Activated naive CD8-positive, alpha-beta T cell treated with anti-CD3 and anti-CD28 coated beads for 36 hours (primary cell): ENCODE measurements around the gene B4GALNT3. TPM values are rescaled to one million over a fixed set of nuclear protein-coding genes. Genes with fewer than 3 reads are reported as not detected.
A peak's percentile ranks its signal among the peaks of the same experiment; 100 is the strongest.
"Not testable (repeated sequence)": the region's sequence is repeated elsewhere in the genome, so short reads cannot be mapped to it uniquely, and the experiment has no call there.

Experiments
- DNase-seq: peaks from one replicate; pipeline ENCODE4 v3.0.0; 2021
- H3K27ac Mint-ChIP-seq: one replicate; pipeline ENCODE4 v1.8.0; 2022; ENCODE audit warnings: mild to moderate bottlenecking, moderate library complexity, mixed read lengths
- H3K27me3 Mint-ChIP-seq: one replicate; pipeline ENCODE4 v1.8.0; 2022; ENCODE audit warnings: mild to moderate bottlenecking, mixed read lengths
- H3K36me3 Mint-ChIP-seq: one replicate; pipeline ENCODE4 v1.8.0; 2021; ENCODE audit warnings: mild to moderate bottlenecking, mixed read lengths
- H3K4me1 Mint-ChIP-seq: one replicate; pipeline ENCODE4 v1.8.0; 2021; ENCODE audit warnings: mixed read lengths
- H3K4me3 Mint-ChIP-seq: one replicate; pipeline ENCODE4 v1.8.0; 2022; ENCODE audit warnings: mild to moderate bottlenecking, moderate library complexity, mixed read lengths
- H3K9me3 Mint-ChIP-seq: one replicate; pipeline ENCODE4 v1.8.0; 2022; ENCODE audit warnings: mixed read lengths
- total RNA-seq, 2 experiments: library from RNA; stranded (reverse); gene quantifications; one replicate each; pipeline ENCODE4 v1.2.3, GENCODE V29; 2021

Gene B4GALNT3
- 1 to 10 TPM in 1 of 2 experiments, under 1 TPM in 1; 0.66 to 1.1 TPM for total RNA-seq

DNA sequence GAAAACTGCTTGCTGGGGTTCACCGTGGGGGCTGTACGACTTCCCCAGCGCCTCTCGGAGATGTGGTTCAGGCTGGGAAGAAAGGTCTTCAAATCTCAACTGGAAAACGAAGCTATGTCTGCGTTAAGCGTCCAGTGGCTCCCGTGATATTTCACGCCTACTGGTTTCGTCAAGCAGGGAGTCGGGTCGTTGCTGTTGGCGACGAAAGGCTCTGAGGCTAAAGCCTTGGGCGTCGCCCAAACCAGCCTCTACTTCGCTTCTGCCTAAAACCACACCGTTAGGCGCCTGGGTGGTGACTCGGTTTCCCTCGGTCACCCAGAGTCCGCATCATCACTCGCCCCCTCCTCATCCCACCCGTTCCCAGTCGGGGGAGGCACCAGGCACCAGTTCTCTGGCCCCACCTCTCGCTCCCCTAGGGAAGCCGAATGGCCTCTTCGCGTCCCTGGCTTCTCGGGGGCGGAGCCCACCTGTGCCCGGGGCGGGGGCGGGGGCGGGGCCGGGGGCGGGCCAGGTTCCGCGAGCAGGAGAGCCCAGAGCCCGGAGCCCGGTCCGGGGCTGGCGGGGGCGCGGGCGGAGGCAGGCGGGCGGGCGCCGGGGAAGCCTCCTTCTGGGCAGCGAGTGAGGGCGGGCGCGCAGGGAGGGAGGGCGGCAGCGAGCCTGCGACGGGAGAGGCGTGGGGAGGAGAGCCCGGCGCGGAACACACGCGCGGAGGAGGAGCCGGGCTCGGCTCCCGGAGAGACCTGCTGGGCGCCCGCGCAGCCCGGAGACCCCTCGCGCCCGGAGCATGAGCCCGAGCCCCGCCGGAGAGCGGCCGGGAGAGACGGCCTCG is at the start of gene B4GALNT3:
Gene B4GALNT3 (plus strand): TSS at position 510 of the 829 bp plus-strand sequence. CDS start 438 bp downstream, outside the sequence.
- peak within 1 kb of the TSS; percentile 78 for H3K4me3 Mint-ChIP-seq
- DNase-seq, result peak; percentile 48
- H3K36me3 Mint-ChIP-seq, result no peaks in the 10 kb centered on the region
- H3K27ac Mint-ChIP-seq, result no peak within 1 kb of the TSS
- peaks cover 52% of the 10 kb centered on the region for H3K27me3 Mint-ChIP-seq
- no peaks in the 10 kb centered on the region for H3K9me3 Mint-ChIP-seq
- peaks cover 7% of the 10 kb centered on the region for H3K4me1 Mint-ChIP-seq

DNA sequence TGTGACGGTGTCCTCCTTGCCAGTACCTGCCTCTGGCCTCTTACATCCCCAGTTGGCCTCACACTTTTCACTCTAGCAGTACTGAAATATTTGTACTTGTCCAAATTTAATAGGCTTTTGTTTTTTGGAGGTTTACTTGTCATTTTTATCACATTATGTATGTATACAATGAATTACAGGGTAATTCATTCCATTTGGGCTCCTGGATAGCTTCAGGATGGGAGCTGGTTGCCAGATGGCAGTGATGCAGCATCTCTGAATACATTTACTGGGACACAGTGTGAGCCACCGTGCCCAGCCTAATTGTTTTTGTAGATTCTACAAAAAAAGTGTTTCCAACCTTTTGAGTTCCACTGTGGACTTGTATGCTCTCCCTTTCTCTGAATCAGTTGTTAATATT is 44.9 kb upstream of the B4GALNT3 start:
- Mint-ChIP-seq H3K36me3 (peaks cover 22% of the 10 kb centered on the region), H3K27me3 (no peaks in the 10 kb centered on the region)
- DNase-seq, result no peak

DNA sequence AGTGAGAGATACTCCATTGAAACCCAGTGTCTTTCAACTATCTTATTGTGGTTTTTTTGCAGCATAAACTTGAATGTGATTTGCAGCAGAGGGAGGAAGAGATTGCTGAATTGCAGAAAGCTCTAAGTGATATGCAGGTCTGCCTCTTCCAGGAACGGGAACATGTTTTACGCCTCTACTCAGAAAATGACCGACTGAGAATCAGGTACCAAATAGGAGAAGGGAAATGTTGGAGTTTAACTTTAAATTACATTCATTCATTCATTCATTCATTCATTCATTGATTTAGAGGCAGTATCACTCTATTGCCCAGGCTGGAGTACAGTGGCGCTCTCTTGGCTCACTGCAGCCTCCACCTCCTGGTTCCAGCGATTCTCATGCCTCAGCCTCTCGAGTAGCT is 41.3 kb upstream of the B4GALNT3 start:
- Mint-ChIP-seq H3K4me3 (no peak overlapping the region), H3K36me3 (peaks cover 19% of the 10 kb centered on the region), H3K27ac (no peak overlapping the region)

More for the DNA sequence above, 44.9 kb upstream of the B4GALNT3 start:
- H3K9me3 Mint-ChIP-seq, result no peaks in the 10 kb centered on the region
- H3K4me1 Mint-ChIP-seq, result no peaks in the 10 kb centered on the region
- no peak overlapping the region for H3K27ac Mint-ChIP-seq
- H3K4me3 Mint-ChIP-seq, result no peak overlapping the region

DNA sequence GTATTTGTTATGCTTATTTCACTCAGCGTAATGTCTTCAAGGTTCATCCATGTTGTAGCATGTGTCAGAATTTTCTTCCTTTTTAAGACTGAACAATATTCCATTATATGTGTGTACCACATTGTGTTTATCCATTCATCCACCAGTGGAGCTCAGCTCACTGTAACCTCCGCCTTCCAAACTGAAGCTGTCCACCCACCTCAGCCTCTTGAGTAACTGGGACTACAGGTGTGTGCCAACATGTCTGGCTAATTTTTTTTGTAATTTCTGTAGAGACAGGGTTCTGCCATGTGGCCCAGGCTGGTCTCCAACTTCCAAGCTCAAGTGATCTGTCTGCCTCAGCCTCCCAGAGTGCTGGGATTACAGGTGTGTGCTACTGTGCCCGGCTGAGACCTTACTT is 37.2 kb upstream of the B4GALNT3 start:
- DNase-seq, result no peak
- Mint-ChIP-seq H3K27ac (no peak overlapping the region), H3K9me3 (no peaks in the 10 kb centered on the region), H3K4me3 (no peak overlapping the region), H3K4me1 (no peaks in the 10 kb centered on the region), H3K27me3 (no peaks in the 10 kb centered on the region), H3K36me3 (peaks cover 15% of the 10 kb centered on the region)

More for the DNA sequence above, 41.3 kb upstream of the B4GALNT3 start:
- no peaks in the 10 kb centered on the region for H3K4me1 Mint-ChIP-seq
- H3K27me3 Mint-ChIP-seq, result no peaks in the 10 kb centered on the region
- DNase-seq, result no peak
- H3K9me3 Mint-ChIP-seq, result no peaks in the 10 kb centered on the region

DNA sequence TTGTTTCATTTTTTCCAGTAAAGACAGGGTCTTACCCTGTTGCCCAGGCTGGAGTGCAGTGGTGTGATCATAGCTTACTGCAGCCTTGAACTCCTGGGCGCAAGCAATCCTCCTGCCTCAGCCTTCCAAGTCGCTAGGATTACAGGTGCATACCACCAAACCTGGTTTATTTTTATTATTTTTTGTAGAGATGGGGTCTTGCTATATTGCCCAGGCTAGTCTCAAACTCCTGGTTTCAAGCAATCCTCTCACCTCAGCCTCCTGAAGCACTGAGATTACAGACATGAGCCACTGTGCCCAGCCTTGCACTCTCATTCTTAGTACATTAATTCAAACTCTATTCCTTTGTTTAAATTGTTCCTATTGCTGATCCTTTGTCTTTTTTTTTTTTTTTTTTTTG is 24.0 kb upstream of the B4GALNT3 start:
- not testable (repeated sequence) for H3K4me3 Mint-ChIP-seq, H3K27ac Mint-ChIP-seq, H3K9me3 Mint-ChIP-seq, DNase-seq, H3K4me1 Mint-ChIP-seq, H3K27me3 Mint-ChIP-seq
- H3K36me3 Mint-ChIP-seq, result peaks cover 19% of the 10 kb centered on the region

DNA sequence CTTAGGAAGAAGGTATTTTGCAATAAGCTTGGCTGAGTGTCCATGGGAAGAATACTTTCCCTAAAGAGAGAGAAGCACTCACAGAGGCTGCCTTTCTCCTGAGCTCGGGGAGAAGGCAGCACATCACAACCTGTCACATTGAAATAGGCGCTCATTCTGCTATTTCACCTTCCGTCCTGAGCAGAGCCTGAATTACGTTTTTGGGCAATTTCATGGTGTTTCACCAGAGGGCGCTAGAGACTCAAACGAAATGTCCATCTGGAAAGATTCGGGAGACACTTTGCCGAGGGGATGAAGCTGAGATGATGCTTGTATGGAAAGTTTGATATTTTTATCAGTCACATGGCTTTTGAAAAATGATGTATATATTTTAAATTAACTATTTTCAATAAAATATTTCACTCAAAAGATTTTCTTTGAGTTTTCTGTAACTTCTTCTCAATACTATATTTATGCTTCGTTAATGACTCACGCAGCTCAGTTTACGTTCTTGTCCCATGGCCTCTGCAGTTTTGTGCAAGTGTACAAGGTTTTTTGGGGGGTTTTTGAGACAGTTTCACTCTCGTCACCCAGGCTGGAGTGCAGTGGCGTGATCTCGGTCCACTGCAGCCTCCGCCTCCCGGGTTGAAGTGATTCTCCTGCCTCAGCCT is 17.4 kb upstream of the B4GALNT3 start:
- no peak for DNase-seq
- H3K27me3 Mint-ChIP-seq, result no peaks in the 10 kb centered on the region
- H3K4me3 Mint-ChIP-seq, result no peak overlapping the region
- H3K4me1 Mint-ChIP-seq, result no peaks in the 10 kb centered on the region
- H3K9me3 Mint-ChIP-seq, result no peaks in the 10 kb centered on the region
- no peak overlapping the region for H3K27ac Mint-ChIP-seq
- H3K36me3 Mint-ChIP-seq, result peaks cover 16% of the 10 kb centered on the region

DNA sequence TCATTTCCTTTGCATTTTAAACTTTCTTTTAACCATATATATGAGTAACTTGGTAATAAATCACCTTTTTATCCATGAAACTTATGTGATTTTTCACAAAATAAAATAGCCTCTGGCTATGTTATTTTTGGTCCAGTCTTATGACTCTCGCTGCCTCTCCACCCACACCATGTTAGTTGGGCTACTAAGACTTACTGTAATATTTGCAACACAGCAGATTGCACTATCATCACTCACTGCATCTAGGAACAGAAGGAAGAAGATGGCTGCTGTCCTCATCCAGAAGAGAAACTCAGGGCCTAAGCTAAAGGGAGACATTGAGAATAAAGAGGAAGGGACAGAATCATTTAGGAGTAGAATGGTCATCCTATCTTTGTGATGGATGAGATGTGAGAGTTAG is 12.6 kb upstream of the B4GALNT3 start:
- Mint-ChIP-seq H3K9me3 (no peaks in the 10 kb centered on the region), H3K4me3 (no peak overlapping the region), H3K27ac (no peak overlapping the region), H3K27me3 (peaks cover 10% of the 10 kb centered on the region), H3K36me3 (peaks cover 2% of the 10 kb centered on the region), H3K4me1 (no peaks in the 10 kb centered on the region)
- no peak for DNase-seq

DNA sequence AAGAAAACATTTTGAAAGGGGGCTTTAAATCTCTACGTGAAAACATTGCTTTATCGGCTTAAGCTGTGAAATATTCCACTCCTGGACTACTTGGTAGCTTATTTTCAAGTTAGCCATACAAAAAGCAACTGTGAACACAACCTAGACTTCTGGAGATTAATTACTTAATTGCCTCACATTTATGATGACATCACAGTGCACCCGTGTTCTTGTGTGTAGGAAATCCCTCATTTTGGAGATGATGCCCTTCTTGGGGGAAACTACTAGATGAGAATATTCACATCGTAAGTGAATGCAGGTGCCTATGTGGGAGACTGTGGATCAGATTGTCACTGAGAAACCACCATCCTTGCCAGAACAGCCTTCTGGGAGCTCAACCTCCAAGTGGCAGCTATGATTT is 10.5 kb upstream of the B4GALNT3 start:
- Mint-ChIP-seq H3K27me3 (peaks cover 10% of the 10 kb centered on the region), H3K4me3 (no peak overlapping the region), H3K36me3 (no peaks in the 10 kb centered on the region), H3K9me3 (no peaks in the 10 kb centered on the region), H3K4me1 (peaks cover 2% of the 10 kb centered on the region), H3K27ac (no peak overlapping the region)
- DNase-seq, result no peak

DNA sequence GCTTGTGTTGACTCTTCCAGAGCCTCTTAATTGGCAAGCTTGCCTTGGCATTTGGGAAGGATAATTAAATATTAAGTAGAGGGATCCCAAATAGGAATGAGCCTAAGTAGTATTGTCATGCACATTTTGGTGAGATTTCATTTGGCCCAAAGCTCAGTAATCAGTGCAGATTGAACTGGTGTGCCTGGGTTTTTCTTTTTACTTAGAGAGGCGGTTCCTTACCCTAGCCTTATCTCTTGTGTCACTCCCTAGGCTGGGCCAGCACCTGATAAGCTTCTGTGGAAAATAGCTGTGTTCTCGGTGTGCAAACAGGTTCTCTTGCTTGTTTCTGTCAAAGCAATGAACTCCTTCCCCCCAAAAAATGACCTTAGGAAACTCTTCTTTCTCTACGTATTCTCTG is 9.3 kb upstream of the B4GALNT3 start:
- H3K9me3 Mint-ChIP-seq, result no peaks in the 10 kb centered on the region
- DNase-seq, result no peak
- H3K4me3 Mint-ChIP-seq, result no peak overlapping the region
- H3K27me3 Mint-ChIP-seq, result peaks cover 10% of the 10 kb centered on the region
- no peak overlapping the region for H3K27ac Mint-ChIP-seq
- peaks cover 2% of the 10 kb centered on the region for H3K4me1 Mint-ChIP-seq
- no peaks in the 10 kb centered on the region for H3K36me3 Mint-ChIP-seq

DNA sequence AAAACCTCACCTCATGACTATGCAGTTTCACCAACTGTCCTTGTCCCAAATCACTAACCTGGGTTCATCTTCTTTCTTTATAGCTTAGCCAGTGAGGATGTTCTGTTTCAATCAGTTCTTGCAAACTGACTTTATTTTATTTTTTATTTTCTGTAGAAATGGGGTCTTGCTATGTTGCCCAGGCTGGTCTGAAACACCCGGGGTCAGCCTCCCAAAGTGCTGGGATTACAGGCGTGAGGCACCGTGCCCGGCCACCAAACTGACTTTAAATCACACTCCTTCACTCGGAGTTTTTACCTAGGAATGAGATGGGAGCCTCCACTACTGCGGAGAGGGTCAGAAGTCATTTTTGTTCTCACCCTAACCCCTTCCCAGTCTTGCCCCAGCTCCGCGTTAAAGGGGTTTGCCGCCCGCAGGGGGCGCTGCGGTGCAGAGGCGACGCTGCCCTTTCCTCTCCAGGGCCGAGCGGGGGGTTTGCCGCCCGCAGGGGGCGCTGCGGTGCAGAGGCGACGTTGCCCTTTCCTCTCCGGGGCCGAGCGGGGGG is 7.0 kb upstream of the B4GALNT3 start:
- no peaks in the 10 kb centered on the region for H3K36me3 Mint-ChIP-seq
- no peak overlapping the region for H3K27ac Mint-ChIP-seq
- H3K4me3 Mint-ChIP-seq, result no peak overlapping the region
- H3K4me1 Mint-ChIP-seq, result peaks cover 2% of the 10 kb centered on the region
- H3K9me3 Mint-ChIP-seq, result no peaks in the 10 kb centered on the region
- H3K27me3 Mint-ChIP-seq, result peaks cover 20% of the 10 kb centered on the region
- peak; percentile 81 for DNase-seq

DNA sequence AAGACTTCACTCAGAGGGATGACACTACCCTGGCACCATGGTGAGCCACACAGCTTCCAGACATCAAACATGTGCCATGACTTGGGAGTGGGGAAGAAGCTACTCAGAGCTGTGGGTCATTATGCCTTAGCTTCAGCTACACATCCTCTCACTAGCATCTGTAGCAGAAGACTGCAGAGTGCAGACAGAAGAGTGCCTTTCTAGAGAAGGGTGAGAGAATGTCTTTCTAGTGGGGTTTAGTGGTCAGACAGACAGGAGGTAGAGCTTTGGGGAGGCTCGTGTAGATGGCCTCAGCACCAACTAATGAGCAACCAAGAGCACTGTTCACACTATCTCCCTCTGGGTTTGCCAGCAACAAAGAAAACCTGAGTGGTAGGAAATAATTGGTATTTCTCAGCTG is 4.9 kb upstream of the B4GALNT3 start:
- H3K4me3 Mint-ChIP-seq, result no peak overlapping the region

DNA sequence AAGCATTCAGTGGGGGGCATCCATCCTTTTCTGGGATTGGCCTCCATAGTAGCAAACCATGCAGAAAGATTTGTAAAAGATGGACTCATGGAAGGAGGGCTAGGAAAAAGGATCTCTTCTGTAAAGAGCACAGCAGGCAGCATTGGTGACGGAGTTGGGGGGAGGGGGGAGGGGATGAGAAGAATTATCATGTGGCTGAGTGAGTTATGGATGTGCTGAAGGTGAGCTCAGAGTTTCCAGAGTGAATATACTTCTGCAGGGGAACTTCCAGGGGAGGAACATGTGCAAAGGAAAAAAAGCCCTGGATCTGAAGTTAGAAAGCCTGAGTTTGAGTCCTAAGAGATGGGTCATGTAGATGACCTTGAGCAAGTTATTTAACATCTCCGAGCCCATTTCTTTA is 3.9 kb upstream of the B4GALNT3 start:
- Mint-ChIP-seq H3K36me3 (no peaks in the 10 kb centered on the region), H3K27ac (no peak overlapping the region), H3K27me3 (peaks cover 39% of the 10 kb centered on the region), H3K4me1 (peaks cover 7% of the 10 kb centered on the region), H3K4me3 (no peak overlapping the region), H3K9me3 (no peaks in the 10 kb centered on the region)
- DNase-seq, result no peak

More for the DNA sequence above, 4.9 kb upstream of the B4GALNT3 start:
- H3K27ac Mint-ChIP-seq, result no peak overlapping the region
- H3K9me3 Mint-ChIP-seq, result no peaks in the 10 kb centered on the region
- DNase-seq, result no peak
- H3K4me1 Mint-ChIP-seq, result peaks cover 7% of the 10 kb centered on the region
- H3K27me3 Mint-ChIP-seq, result peaks cover 38% of the 10 kb centered on the region
- no peaks in the 10 kb centered on the region for H3K36me3 Mint-ChIP-seq

DNA sequence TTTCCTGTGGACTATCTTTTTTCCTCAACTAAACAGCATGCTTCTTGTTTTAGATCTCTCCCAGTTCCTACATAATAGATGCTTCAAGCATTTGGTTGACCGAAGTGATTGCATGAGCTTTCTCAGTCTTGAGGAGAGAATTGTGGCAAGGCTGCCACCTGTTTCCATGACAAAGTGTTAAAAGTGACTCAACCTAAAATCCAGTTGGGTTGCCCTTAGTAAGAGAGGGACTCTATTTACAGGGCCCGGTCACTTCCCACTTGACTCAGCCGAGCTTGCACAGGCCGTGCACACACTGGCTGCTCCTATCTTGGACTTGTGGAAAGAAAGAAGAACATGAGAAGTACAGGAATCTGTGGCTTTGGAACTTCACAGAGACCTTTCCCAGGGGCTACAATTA is 2.1 kb upstream of the B4GALNT3 start:
- H3K4me3 Mint-ChIP-seq, result no peak overlapping the region
- peaks cover 7% of the 10 kb centered on the region for H3K4me1 Mint-ChIP-seq
- H3K9me3 Mint-ChIP-seq, result no peaks in the 10 kb centered on the region
- H3K27ac Mint-ChIP-seq, result no peak overlapping the region
- no peak for DNase-seq
- peaks cover 47% of the 10 kb centered on the region for H3K27me3 Mint-ChIP-seq
- H3K36me3 Mint-ChIP-seq, result no peaks in the 10 kb centered on the region

DNA sequence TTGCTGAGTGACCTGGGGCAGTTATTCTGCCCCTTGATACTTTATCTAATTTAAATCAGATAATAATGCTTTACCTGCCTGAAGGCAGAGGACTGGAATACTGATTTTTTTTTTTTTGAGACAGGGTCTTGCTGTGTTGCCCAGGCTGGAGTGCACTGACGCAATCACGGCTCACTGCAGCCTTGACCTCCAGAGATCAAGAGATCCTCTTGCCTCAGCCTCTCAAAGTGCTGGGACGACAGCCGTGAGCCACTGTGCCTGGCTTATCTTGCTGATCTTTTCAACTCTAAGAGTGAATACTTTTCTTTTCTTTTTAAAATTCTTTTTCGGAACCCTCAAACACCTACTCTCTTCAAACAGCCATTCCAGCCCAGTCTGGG is 699 bp upstream of the B4GALNT3 start:
- no peaks in the 10 kb centered on the region for H3K9me3 Mint-ChIP-seq
- DNase-seq, result no peak
- no peaks in the 10 kb centered on the region for H3K36me3 Mint-ChIP-seq
- no peak overlapping the region for H3K27ac Mint-ChIP-seq
- H3K27me3 Mint-ChIP-seq, result peaks cover 48% of the 10 kb centered on the region
- H3K4me3 Mint-ChIP-seq, result peak overlapping the region; percentile 59
- peaks cover 7% of the 10 kb centered on the region for H3K4me1 Mint-ChIP-seq
